OCI-LY1 (cell line): Measurements from ENCODE around the gene EIF4E3.

Source experiments
- EZH2 ChIP-seq: fragments of 200-600 bp; sonication (generic), shearing (Covaris generic); IDR thresholded peaks from 2 replicates; pipeline ENCODE4 v1.8.0; 2017; ENCODE audit warnings: borderline replicate concordance, mixed run types, mild to moderate bottlenecking, antibody characterized with exemption, low read length, moderate library complexity, mixed read lengths
- TF ChIP-seq, protein P1 (sequence below): fragments of 200-600 bp; sonication (generic), shearing (Covaris generic); IDR thresholded peaks from 2 replicates; pipeline ENCODE4 v1.5.1; 2017; ENCODE audit warnings: mild to moderate bottlenecking, antibody characterized with exemption, low read length, moderate library complexity, mixed read lengths

DNA sequence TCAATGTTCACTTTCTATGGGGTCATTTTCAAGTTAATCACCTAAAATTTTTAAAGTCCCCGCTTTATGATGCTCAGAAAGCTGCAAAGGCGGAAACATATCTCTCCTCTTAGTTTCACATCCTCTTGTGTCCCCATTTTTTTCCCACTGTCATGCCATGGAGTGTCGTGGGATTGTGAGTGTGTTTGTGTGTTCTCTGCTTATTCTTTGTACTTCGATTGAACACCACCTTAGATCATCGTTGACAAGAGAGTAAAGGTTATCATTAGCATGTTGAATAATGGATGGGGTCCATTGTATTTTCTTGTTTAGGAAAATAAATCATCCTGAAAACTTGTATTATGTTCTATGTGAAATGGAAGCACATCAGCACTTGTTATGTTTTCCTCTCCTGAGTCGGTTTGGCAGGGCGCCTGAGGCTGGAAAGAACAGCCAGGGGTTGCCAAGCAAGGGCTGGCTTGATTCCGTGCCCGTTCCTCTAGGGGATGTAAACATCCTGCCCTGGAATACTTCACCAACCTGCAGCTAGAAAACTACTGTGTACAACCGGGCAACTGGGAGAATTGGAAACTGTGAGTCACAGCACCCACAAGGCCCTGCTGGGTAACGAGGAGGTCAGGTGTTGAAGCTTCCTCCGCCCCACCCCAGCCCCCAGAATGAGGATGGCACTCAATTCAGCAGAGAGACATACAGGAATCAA is 67.2 kb downstream of the EIF4E3 start:
- TF ChIP-seq, protein P1, sequence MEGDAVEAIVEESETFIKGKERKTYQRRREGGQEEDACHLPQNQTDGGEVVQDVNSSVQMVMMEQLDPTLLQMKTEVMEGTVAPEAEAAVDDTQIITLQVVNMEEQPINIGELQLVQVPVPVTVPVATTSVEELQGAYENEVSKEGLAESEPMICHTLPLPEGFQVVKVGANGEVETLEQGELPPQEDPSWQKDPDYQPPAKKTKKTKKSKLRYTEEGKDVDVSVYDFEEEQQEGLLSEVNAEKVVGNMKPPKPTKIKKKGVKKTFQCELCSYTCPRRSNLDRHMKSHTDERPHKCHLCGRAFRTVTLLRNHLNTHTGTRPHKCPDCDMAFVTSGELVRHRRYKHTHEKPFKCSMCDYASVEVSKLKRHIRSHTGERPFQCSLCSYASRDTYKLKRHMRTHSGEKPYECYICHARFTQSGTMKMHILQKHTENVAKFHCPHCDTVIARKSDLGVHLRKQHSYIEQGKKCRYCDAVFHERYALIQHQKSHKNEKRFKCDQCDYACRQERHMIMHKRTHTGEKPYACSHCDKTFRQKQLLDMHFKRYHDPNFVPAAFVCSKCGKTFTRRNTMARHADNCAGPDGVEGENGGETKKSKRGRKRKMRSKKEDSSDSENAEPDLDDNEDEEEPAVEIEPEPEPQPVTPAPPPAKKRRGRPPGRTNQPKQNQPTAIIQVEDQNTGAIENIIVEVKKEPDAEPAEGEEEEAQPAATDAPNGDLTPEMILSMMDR = no peak
- TF ChIP-seq EZH2 = no peak
